Measurements from ENCODE around the gene VIPR1. TPM values are rescaled to one million over a fixed set of nuclear protein-coding genes. Genes with fewer than 3 reads are reported as not detected.

The VIPR1 gene
- polyA plus RNA-seq, 1 of the 3 experiments (the other 2 are of a cell fraction), result not detected

DNA sequence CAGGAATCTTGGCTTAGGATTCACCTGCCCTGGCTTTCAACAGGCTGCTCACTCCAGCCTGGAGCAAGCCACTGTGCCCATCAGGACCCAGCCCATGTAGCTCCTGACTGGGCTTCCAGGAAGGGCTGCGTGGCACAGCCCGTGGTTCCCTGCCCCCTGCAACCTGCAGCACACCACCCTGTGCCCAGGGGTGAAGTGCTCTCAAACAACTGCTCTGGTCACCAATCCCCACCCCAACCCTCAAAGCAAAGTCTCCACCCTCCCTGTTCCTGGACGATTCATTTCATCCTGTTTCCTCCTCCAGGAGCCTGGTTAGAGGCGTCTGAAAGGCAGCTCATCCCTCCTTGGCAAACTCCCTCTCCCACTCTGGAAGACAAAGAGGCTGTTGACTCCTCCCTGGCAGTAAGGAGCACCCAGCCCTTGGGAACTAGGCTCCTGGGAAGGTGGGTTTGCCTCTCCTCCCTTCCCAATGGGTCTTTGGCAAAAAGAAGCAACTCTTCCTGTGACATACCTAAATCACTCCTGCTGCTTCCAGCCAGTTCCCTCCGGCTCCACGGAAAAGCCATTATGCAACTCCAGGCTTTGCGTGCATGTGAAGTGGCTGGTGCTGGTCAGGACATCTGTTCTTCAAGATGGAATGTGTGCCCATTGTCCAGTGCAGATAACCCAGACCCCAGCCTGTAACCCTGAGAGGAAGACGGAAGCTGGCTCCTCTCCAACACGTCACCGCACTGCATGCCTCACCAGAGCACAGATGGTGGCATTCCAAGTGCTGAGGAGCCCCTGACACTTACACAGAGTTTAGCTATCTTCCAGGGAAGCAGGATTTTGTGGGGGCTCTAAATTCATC, 29.1 kb upstream of the VIPR1 start (continued):
- TF ChIP-seq, protein P1, sequence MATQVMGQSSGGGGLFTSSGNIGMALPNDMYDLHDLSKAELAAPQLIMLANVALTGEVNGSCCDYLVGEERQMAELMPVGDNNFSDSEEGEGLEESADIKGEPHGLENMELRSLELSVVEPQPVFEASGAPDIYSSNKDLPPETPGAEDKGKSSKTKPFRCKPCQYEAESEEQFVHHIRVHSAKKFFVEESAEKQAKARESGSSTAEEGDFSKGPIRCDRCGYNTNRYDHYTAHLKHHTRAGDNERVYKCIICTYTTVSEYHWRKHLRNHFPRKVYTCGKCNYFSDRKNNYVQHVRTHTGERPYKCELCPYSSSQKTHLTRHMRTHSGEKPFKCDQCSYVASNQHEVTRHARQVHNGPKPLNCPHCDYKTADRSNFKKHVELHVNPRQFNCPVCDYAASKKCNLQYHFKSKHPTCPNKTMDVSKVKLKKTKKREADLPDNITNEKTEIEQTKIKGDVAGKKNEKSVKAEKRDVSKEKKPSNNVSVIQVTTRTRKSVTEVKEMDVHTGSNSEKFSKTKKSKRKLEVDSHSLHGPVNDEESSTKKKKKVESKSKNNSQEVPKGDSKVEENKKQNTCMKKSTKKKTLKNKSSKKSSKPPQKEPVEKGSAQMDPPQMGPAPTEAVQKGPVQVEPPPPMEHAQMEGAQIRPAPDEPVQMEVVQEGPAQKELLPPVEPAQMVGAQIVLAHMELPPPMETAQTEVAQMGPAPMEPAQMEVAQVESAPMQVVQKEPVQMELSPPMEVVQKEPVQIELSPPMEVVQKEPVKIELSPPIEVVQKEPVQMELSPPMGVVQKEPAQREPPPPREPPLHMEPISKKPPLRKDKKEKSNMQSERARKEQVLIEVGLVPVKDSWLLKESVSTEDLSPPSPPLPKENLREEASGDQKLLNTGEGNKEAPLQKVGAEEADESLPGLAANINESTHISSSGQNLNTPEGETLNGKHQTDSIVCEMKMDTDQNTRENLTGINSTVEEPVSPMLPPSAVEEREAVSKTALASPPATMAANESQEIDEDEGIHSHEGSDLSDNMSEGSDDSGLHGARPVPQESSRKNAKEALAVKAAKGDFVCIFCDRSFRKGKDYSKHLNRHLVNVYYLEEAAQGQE (IDR thresholded peaks at IDR 0.05; ENCODE audit: low read depth, low read length), result no peak
- no peak for TF ChIP-seq JUND (IDR thresholded peaks at IDR 0.05)
- no peak for TF ChIP-seq EP300 (IDR thresholded peaks at IDR 0.05; ENCODE audit: borderline replicate concordance in 1 of 2, low read depth in 1 of 2, low read length in 1 of 2)
- TF ChIP-seq NFIC (IDR thresholded peaks at IDR 0.05; ENCODE audit: borderline replicate concordance), result no peak
- TF ChIP-seq SIN3A (IDR thresholded peaks at IDR 0.05; ENCODE audit: borderline replicate concordance, low read depth, low read length), result no peak
- TF ChIP-seq FOXJ3 (CRISPR knock-in tag; IDR thresholded peaks at IDR 0.05), result no peak

- Histone ChIP-seq H3K9me3 (no peaks in the 10 kb centered on the region), H2AFZ (ENCODE audit: low read depth) (no peak overlapping the region), H3K79me2 (ENCODE audit: insufficient read depth) (no peaks in the 10 kb centered on the region), H3K27ac (ENCODE audit: low read depth in 2 of 2, low read length in 1 of 2) (no peak overlapping the region; a peak in 1 of 4 replicates), H3K27me3 (ENCODE audit: insufficient read depth) (no peaks in the 10 kb centered on the region; the same call in 1 of the 2 replicates), H3K9me2 (no peaks in the 10 kb centered on the region), H4K20me1 (ENCODE audit: insufficient read depth) (no peaks in the 10 kb centered on the region), H3F3A (replicated peaks; ENCODE audit: insufficient read depth) (no peaks in the 10 kb centered on the region), H3K9ac (no peak overlapping the region), H3K4me3 (ENCODE audit: low read depth in 2 of 2, low read length in 1 of 2) (no peak overlapping the region), H3K4me1 (ENCODE audit: control insufficient read depth in 1 of 2, insufficient read depth in 2 of 2, low read depth in 1 of 2, low read length in 1 of 2) (peaks cover 0 to 24% of the 10 kb centered on the region in 2 experiments; a peak in 1 of 4 replicates), H3K36me3 (replicated peaks in 1 of 2; ENCODE audit: control insufficient read depth in 1 of 2, insufficient read depth in 2 of 2, low read length in 1 of 2) (no peaks in the 10 kb centered on the region), H3K4me2 (no peak overlapping the region)
- DNase-seq, result peak; percentile 43
- POLR2A ChIA-PET, result no interaction called here
- CTCF ChIA-PET, result interaction anchor here (0.6 to 1.7 kb wide), 8 partner anchors 13 to 396 kb away, joined by 3 to 5 read pairs (median 4); partner anchors contain the start of gene VIPR1
- TF ChIP-seq GATA2 (CRISPR knock-in tag; IDR thresholded peaks at IDR 0.05) (no peak), NRF1 (IDR thresholded peaks at IDR 0.05; ENCODE audit: low read depth, low read length) (no peak), EP300 (IDR thresholded peaks at IDR 0.05; ENCODE audit: borderline replicate concordance in 1 of 2, low read depth in 1 of 2, low read length in 1 of 2) (no peak), IRF3 (IDR thresholded peaks at IDR 0.05; ENCODE audit: low read depth, low read length) (no peak), RCOR1 (IDR thresholded peaks at IDR 0.05; ENCODE audit: low read length) (no peak), MAX (IDR thresholded peaks at IDR 0.05; ENCODE audit: low read depth) (no peak), NFIC (IDR thresholded peaks at IDR 0.05; ENCODE audit: borderline replicate concordance) (no peak), USF1 (IDR thresholded peaks at IDR 0.05; ENCODE audit: borderline replicate concordance, low read depth) (no peak), JUND (IDR thresholded peaks at IDR 0.05) (no peak)
- 10% methylated on average over 5 of the region's 8 CpGs for WGBS (ENCODE audit: low lambda C conversion rate)
Measured at GRCh38 chr3:42476225-42477125, 26.0 kb upstream of the VIPR1 start.

Data from SK-N-SH (cell line).